Measurements from ENCODE around the gene MICALL2.
A peak's percentile ranks its signal among the peaks of the same experiment; 100 is the strongest.

The MICALL2 gene

GRCh38 chr7:1496531-1497292 lies 37.4 kb upstream of the MICALL2 start:
- Mint-ChIP-seq H3K4me1 (peaks cover 9% of the 10 kb centered on the region), H3K4me3 (no peak overlapping the region), H3K27me3 (no peaks in the 10 kb centered on the region), H3K27ac (no peak overlapping the region), H3K9me3 (no peaks in the 10 kb centered on the region)
- no peak for ATAC-seq
- no peak for DNase-seq

- Mint-ChIP-seq H3K4me3 (no peak overlapping the region), H3K27ac (no peak overlapping the region), H3K4me1 (peaks cover 3% of the 10 kb centered on the region), H3K27me3 (no peaks in the 10 kb centered on the region), H3K9me3 (no peaks in the 10 kb centered on the region)
- no peak for ATAC-seq
- no peak for DNase-seq
These were observed 36.4 kb upstream of the MICALL2 start for GRCh38 chr7:1495564-1496242.

GRCh38 chr7:1494866-1495563 lies 35.7 kb upstream of the MICALL2 start:
- no peaks in the 10 kb centered on the region for H3K4me1 Mint-ChIP-seq
- H3K27me3 Mint-ChIP-seq = no peaks in the 10 kb centered on the region
- H3K9me3 Mint-ChIP-seq = no peaks in the 10 kb centered on the region
- ATAC-seq (no peak), DNase-seq (no peak)
- H3K27ac Mint-ChIP-seq = no peak overlapping the region
- no peak overlapping the region for H3K4me3 Mint-ChIP-seq

GRCh38 chr7:1494447-1494846 lies 35.2 kb upstream of the MICALL2 start:
- H3K9me3 Mint-ChIP-seq = no peaks in the 10 kb centered on the region
- ATAC-seq = no peak
- H3K27me3 Mint-ChIP-seq = no peaks in the 10 kb centered on the region

GRCh38 chr7:1493571-1493970 lies 34.3 kb upstream of the MICALL2 start:
- no peaks in the 10 kb centered on the region for H3K9me3 Mint-ChIP-seq
- DNase-seq (no peak), ATAC-seq (no peak)
- no peaks in the 10 kb centered on the region for H3K4me1 Mint-ChIP-seq
- no peak overlapping the region for H3K4me3 Mint-ChIP-seq
- no peaks in the 10 kb centered on the region for H3K27me3 Mint-ChIP-seq
- no peak overlapping the region for H3K27ac Mint-ChIP-seq

More at GRCh38 chr7:1494447-1494846, 35.2 kb upstream of the MICALL2 start:
- H3K27ac Mint-ChIP-seq = no peak overlapping the region
- no peak overlapping the region for H3K4me3 Mint-ChIP-seq
- DNase-seq = no peak
- H3K4me1 Mint-ChIP-seq = no peaks in the 10 kb centered on the region

- no peak for DNase-seq
- H3K4me1 Mint-ChIP-seq = no peaks in the 10 kb centered on the region
- no peaks in the 10 kb centered on the region for H3K9me3 Mint-ChIP-seq
- H3K27ac Mint-ChIP-seq = no peak overlapping the region
- ATAC-seq = peak; percentile 10
- H3K4me3 Mint-ChIP-seq = no peak overlapping the region
- H3K27me3 Mint-ChIP-seq = no peaks in the 10 kb centered on the region
These were observed 33.9 kb upstream of the MICALL2 start for GRCh38 chr7:1493129-1493528.

GRCh38 chr7:1492640-1493039 lies 33.4 kb upstream of the MICALL2 start:
- Mint-ChIP-seq H3K4me3 (no peak overlapping the region), H3K4me1 (no peaks in the 10 kb centered on the region), H3K27me3 (no peaks in the 10 kb centered on the region), H3K9me3 (no peaks in the 10 kb centered on the region), H3K27ac (no peak overlapping the region)
- DNase-seq (no peak), ATAC-seq (peak; percentile 67)

GRCh38 chr7:1492221-1492620 lies 33.0 kb upstream of the MICALL2 start:
- Mint-ChIP-seq H3K27ac (peak overlapping the region in 1 of 2 donors; percentile 63), H3K4me1 (no peaks in the 10 kb centered on the region), H3K27me3 (no peaks in the 10 kb centered on the region), H3K4me3 (no peak overlapping the region), H3K9me3 (no peaks in the 10 kb centered on the region)
- DNase-seq (no peak), ATAC-seq (no peak)

GRCh38 chr7:1490837-1491236 lies 31.6 kb upstream of the MICALL2 start:
- ATAC-seq = no peak
- H3K9me3 Mint-ChIP-seq = no peaks in the 10 kb centered on the region
- H3K27me3 Mint-ChIP-seq = no peaks in the 10 kb centered on the region
- no peak overlapping the region for H3K4me3 Mint-ChIP-seq
- no peak for DNase-seq
- H3K27ac Mint-ChIP-seq = no peak overlapping the region
- no peaks in the 10 kb centered on the region for H3K4me1 Mint-ChIP-seq

- no peak for DNase-seq
- peak overlapping the region in 1 of 2 donors; percentile 32 for H3K27ac Mint-ChIP-seq
These were observed 30.1 kb upstream of the MICALL2 start for GRCh38 chr7:1489336-1489735.

GRCh38 chr7:1488016-1488415 lies 28.7 kb upstream of the MICALL2 start:
- H3K27ac Mint-ChIP-seq = peak overlapping the region in 1 of 2 donors; percentile 95
- no peaks in the 10 kb centered on the region for H3K4me1 Mint-ChIP-seq
- DNase-seq = no peak
- H3K9me3 Mint-ChIP-seq = no peaks in the 10 kb centered on the region
- H3K27me3 Mint-ChIP-seq = no peaks in the 10 kb centered on the region
- H3K4me3 Mint-ChIP-seq = no peak overlapping the region
- ATAC-seq = no peak

More at GRCh38 chr7:1489336-1489735, 30.1 kb upstream of the MICALL2 start:
- no peaks in the 10 kb centered on the region for H3K27me3 Mint-ChIP-seq
- ATAC-seq = no peak
- no peak overlapping the region for H3K4me3 Mint-ChIP-seq
- H3K4me1 Mint-ChIP-seq = no peaks in the 10 kb centered on the region
- H3K9me3 Mint-ChIP-seq = no peaks in the 10 kb centered on the region

- Mint-ChIP-seq H3K27ac (no peak overlapping the region), H3K4me1 (no peaks in the 10 kb centered on the region), H3K27me3 (no peaks in the 10 kb centered on the region), H3K4me3 (no peak overlapping the region), H3K9me3 (no peaks in the 10 kb centered on the region)
- no peak for DNase-seq
- ATAC-seq = no peak
These were observed 28.2 kb upstream of the MICALL2 start for GRCh38 chr7:1487466-1487865.

- H3K4me3 Mint-ChIP-seq = no peak overlapping the region
- no peaks in the 10 kb centered on the region for H3K9me3 Mint-ChIP-seq
- no peaks in the 10 kb centered on the region for H3K27me3 Mint-ChIP-seq
- peak overlapping the region in 1 of 2 donors; percentile 48 for H3K27ac Mint-ChIP-seq
- no peaks in the 10 kb centered on the region for H3K4me1 Mint-ChIP-seq
- no peak for DNase-seq
- ATAC-seq = no peak
These were observed 27.3 kb upstream of the MICALL2 start for GRCh38 chr7:1486571-1486970.

- no peak overlapping the region for H3K4me3 Mint-ChIP-seq
- no peak for DNase-seq
- no peaks in the 10 kb centered on the region for H3K27me3 Mint-ChIP-seq
- H3K4me1 Mint-ChIP-seq = no peaks in the 10 kb centered on the region
- no peaks in the 10 kb centered on the region for H3K9me3 Mint-ChIP-seq
- no peak overlapping the region for H3K27ac Mint-ChIP-seq
- ATAC-seq = no peak
These were observed 25.9 kb upstream of the MICALL2 start for GRCh38 chr7:1485156-1485555.

- Mint-ChIP-seq H3K27ac (no peak overlapping the region), H3K4me1 (no peaks in the 10 kb centered on the region), H3K4me3 (no peak overlapping the region), H3K9me3 (no peaks in the 10 kb centered on the region), H3K27me3 (no peaks in the 10 kb centered on the region)
- no peak for DNase-seq
- peak; percentile 25 for ATAC-seq
These were observed 25.3 kb upstream of the MICALL2 start for GRCh38 chr7:1484569-1484968.
